A673 (cell line): Measurements from ENCODE around the gene ANKRD11. TPM values are rescaled to one million over a fixed set of nuclear protein-coding genes. Genes with fewer than 3 reads are reported as not detected.
"Not testable (repeated sequence)": the region's sequence is repeated elsewhere in the genome, so short reads cannot be mapped to it uniquely, and the experiment has no call there.

Source experiments
- BruUV-seq: library from RNA; stranded (reverse); fragments of 400-500 nt; replicated peaks from 2 replicates; lab custom pipeline; 2021; lab: Mats Ljungman, UMichigan
- CTCF ChIA-PET: fragments of 300-600 bp; sonication (Branson Sonifier 250); formaldehyde crosslinking; loops from one replicate; lab custom pipeline; 2022; ENCODE audit warnings: antibody characterized with exemption; lab: Charles Lee
- POLR2A ChIA-PET: fragments of 300-600 bp; sonication (Branson Sonifier 250); formaldehyde crosslinking; loops from one replicate; lab custom pipeline; 2022; ENCODE audit warnings: antibody characterized with exemption; ENCODE audit not compliant: low non-redundant PET; lab: Charles Lee
- DNase-seq: peaks from one replicate; pipeline ENCODE4 v3.0.0-alpha.2; 2015; ENCODE audit warnings: low spot score
- H3K27ac ChIP-seq: fragments of 200-600 bp; sonication (generic); 2 replicates; pipeline ENCODE4 v1.5.1; 2016; ENCODE audit warnings: mixed run types, low read depth, mild to moderate bottlenecking, mixed read lengths, antibody characterized with exemption, low read length; ENCODE audit not compliant: poor library complexity, severe bottlenecking
- H3K27me3 ChIP-seq: fragments of 200-600 bp; sonication (generic); replicated peaks from 2 replicates; pipeline ENCODE4 v1.6.1; 2017; ENCODE audit warnings: mixed run types, low read depth, mild to moderate bottlenecking, mixed read lengths, antibody characterized with exemption, low read length; ENCODE audit not compliant: insufficient read depth, poor library complexity
- H3K36me3 ChIP-seq: fragments of 200-600 bp; sonication (generic); 2 replicates; pipeline ENCODE4 v1.6.1; 2016; ENCODE audit warnings: mixed run types, mild to moderate bottlenecking, mixed read lengths, antibody characterized with exemption, low read length; ENCODE audit not compliant: insufficient read depth, poor library complexity, severe bottlenecking
- H3K4me1 ChIP-seq: fragments of 200-600 bp; sonication (generic); 2 replicates; pipeline ENCODE4 v1.6.1; 2017; ENCODE audit warnings: mixed run types, mild to moderate bottlenecking, mixed read lengths, antibody characterized with exemption, low read length; ENCODE audit not compliant: insufficient read depth, poor library complexity, severe bottlenecking
- H3K4me3 ChIP-seq: fragments of 200-600 bp; sonication (generic); 2 replicates; pipeline ENCODE4 v1.5.1; 2016; ENCODE audit warnings: low read depth, mixed run types, mild to moderate bottlenecking, mixed read lengths, low read length; ENCODE audit not compliant: poor library complexity, severe bottlenecking
- H3K9me3 ChIP-seq: fragments of 200-600 bp; sonication (generic); 2 replicates; pipeline ENCODE4 v1.6.1; 2016; ENCODE audit warnings: mixed run types, low read depth, mild to moderate bottlenecking, mixed read lengths, antibody characterized with exemption, low read length; ENCODE audit not compliant: poor library complexity, severe bottlenecking
- EZH2 ChIP-seq: fragments of 200-600 bp; sonication (generic); IDR thresholded peaks from 2 replicates; pipeline ENCODE4 v1.6.1; 2017; ENCODE audit warnings: borderline replicate concordance, low read depth, mild to moderate bottlenecking, mixed read lengths, antibody characterized with exemption, low read length; ENCODE audit not compliant: poor library complexity, severe bottlenecking
- intact Hi-C: fragments of 100-400 bp; cut with micrococcal nuclease; formaldehyde crosslinking; loops from one replicate; pipeline ENCODE4 v1.10.0; 2022; ENCODE audit not compliant: unreplicated experiment
- total RNA-seq: library from RNA; stranded (reverse); gene quantifications from 2 replicates; pipeline ENCODE4 v1.2.3, GENCODE V29; 2021
- TF ChIP-seq, protein P1 (sequence below): fragments of 300-800, 200-600 bp; sonication (generic); conservative IDR thresholded peaks from 2 replicates; pipeline ENCODE4 v1.5.1; 2017; ENCODE audit warnings: low read depth, mild to moderate bottlenecking, antibody characterized with exemption, low read length, moderate library complexity, mixed read lengths

The ANKRD11 gene
- total RNA-seq, 1 experiment from 2014 or later = 217 TPM

DNA sequence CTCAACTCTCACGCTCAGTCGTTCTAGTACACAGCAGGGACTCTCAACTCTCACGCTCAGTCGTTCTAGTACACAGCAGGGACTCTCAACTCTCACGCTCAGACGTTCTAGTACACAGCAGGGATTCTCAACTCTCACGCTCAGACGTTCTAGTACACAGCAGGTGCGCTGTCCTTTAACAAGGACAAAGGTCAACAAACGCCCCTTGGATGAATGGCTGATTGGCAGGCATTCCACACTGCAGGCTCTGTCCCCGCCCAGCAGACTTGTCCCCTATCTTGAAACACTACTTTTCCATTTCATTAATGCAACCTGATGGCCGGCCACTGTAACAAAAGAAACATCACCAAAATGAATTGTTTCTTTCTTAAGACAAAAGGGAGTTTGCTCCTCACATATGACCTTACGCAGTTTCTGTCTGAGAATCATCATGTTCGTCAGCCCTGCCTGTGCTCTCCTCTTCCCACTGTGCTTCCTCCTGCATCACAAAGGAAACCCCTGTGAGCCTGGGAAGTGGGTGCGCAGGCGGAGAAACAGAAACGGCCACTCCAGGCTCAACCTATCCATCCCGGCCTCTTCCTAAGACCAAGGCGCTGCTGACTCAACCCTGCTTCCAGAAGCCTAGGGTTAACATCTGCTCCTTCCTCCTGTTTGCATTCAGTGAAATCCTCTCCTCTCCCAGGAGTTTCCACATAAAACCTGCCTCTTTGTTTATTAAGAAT, 59.8 kb downstream of the ANKRD11 start:
- DNase-seq = no peak
- TF ChIP-seq, protein P1, sequence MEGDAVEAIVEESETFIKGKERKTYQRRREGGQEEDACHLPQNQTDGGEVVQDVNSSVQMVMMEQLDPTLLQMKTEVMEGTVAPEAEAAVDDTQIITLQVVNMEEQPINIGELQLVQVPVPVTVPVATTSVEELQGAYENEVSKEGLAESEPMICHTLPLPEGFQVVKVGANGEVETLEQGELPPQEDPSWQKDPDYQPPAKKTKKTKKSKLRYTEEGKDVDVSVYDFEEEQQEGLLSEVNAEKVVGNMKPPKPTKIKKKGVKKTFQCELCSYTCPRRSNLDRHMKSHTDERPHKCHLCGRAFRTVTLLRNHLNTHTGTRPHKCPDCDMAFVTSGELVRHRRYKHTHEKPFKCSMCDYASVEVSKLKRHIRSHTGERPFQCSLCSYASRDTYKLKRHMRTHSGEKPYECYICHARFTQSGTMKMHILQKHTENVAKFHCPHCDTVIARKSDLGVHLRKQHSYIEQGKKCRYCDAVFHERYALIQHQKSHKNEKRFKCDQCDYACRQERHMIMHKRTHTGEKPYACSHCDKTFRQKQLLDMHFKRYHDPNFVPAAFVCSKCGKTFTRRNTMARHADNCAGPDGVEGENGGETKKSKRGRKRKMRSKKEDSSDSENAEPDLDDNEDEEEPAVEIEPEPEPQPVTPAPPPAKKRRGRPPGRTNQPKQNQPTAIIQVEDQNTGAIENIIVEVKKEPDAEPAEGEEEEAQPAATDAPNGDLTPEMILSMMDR = no peak
- no peak for TF ChIP-seq EZH2
- no TSS peak for BruUV-seq
- Histone ChIP-seq H3K36me3 (peaks cover 4% of the 10 kb centered on the region), H3K4me3 (no peak overlapping the region), H3K4me1 (no peaks in the 10 kb centered on the region), H3K27ac (no peak overlapping the region), H3K27me3 (no peaks in the 10 kb centered on the region), H3K9me3 (no peaks in the 10 kb centered on the region)
- ChIA-PET CTCF (no interaction called here), POLR2A (no interaction called here)
- intact Hi-C loops = no loop called here

DNA sequence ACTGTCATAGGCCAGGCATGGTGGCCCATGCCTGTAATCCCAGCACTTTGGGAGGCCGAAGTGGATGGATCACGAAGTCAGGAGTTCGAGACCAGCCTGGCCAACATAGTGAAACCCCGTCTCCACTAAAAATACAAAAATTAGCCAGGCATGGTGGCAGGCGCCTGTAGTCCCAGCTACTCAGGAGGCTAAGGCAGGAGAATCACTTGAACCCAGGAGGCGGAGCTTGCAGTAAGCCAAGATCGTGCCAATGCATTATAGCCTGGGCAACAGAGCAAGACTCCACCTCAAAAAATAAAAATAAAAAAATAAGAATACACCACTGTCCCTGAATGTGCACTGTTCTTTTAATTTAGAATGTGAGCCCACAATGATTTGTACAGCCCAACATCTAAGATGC, 61.8 kb downstream of the ANKRD11 start:
- H3K27ac ChIP-seq, H3K9me3 ChIP-seq, intact Hi-C loops, POLR2A ChIA-PET, H3K4me1 ChIP-seq, H3K36me3 ChIP-seq, BruUV-seq, DNase-seq, CTCF ChIA-PET, H3K4me3 ChIP-seq, H3K27me3 ChIP-seq: not testable (repeated sequence)

DNA sequence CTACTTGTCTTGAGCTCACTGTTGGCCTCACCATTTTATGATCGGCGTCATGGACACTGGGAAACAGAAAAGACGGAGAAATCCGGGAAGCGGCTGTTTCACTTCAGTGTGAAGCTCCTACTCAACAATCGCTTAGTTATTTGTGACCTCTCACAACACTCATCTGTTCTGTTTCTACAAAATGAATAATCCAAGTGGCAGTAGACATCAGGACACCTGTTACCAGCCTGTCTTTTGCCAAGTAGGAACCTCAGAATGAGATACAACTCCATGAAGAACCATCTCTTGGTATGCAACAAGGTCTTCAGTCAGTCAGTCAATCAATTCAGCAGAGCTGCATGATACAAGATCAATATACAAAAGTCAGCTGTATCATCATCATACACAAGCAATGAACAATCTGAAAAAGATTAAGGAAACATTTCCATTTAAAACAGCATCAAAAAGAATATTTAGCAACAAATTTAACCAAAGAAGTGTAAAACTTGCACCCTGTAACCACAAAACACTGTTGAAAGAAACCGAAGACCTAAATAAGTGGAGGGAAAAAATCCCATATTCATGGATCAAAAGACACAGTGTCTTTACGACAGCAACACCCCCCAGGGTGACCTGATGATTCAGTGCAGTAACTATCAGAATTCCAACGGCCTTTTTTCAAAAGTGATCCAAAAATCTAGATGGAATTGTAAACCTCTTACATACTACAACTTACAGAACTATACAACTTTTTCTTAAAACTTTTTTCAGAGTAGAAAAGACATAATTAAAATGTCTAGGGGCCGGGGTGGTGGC, 63.4 kb downstream of the ANKRD11 start:
- Histone ChIP-seq H3K36me3 (peaks cover 4% of the 10 kb centered on the region), H3K27me3 (no peaks in the 10 kb centered on the region), H3K9me3 (no peaks in the 10 kb centered on the region), H3K4me3 (no peak overlapping the region), H3K27ac (no peak overlapping the region), H3K4me1 (no peaks in the 10 kb centered on the region)
- ChIA-PET POLR2A (no interaction called here), CTCF (no interaction called here)
- TF ChIP-seq EZH2 = no peak
- TF ChIP-seq, protein P1 = no peak
- peak; percentile 34 for DNase-seq
- no TSS peak for BruUV-seq
- intact Hi-C loops = no loop called here
